Effector memory CD4-positive, alpha-beta T cell (primary cell): Measurements from ENCODE around the gene ATF7.
A peak's percentile ranks its signal among the peaks of the same experiment; 100 is the strongest.
"Not testable (repeated sequence)": the region's sequence is repeated elsewhere in the genome, so short reads cannot be mapped to it uniquely, and the experiment has no call there.

Source experiments
- DNase-seq, 3 donors: peaks; one replicate each; pipeline ENCODE4 v3.0.0-alpha.2; 2020
- H3K27ac ChIP-seq: 2 replicates; pipeline ENCODE4 v1.7.0; 2013; ENCODE audit warnings: mild to moderate bottlenecking, low read length, moderate library complexity; ENCODE audit not compliant: insufficient read depth, poor library complexity, severe bottlenecking
- H3K27me3 ChIP-seq: replicated peaks from 2 replicates; pipeline ENCODE4 v1.7.0; 2013; ENCODE audit warnings: mild to moderate bottlenecking, low read length; ENCODE audit not compliant: insufficient read depth, control insufficient read depth, poor library complexity, severe bottlenecking
- H3K36me3 ChIP-seq: 2 replicates; pipeline ENCODE4 v1.7.0; 2013; ENCODE audit warnings: mild to moderate bottlenecking, low read length, moderate library complexity; ENCODE audit not compliant: control insufficient read depth, insufficient read depth
- H3K4me1 ChIP-seq: 2 replicates; pipeline ENCODE4 v1.7.0; 2013; ENCODE audit warnings: low read length, mild to moderate bottlenecking; ENCODE audit not compliant: control insufficient read depth, insufficient read depth, poor library complexity, severe bottlenecking
- H3K4me3 ChIP-seq: 2 replicates; pipeline ENCODE4 v1.7.0; 2013; ENCODE audit warnings: low read length, low read depth, mild to moderate bottlenecking; ENCODE audit not compliant: insufficient read depth, poor library complexity, severe bottlenecking
- H3K9me3 ChIP-seq: 2 replicates; pipeline ENCODE4 v1.7.0; 2013; ENCODE audit warnings: mild to moderate bottlenecking, low read length, moderate library complexity; ENCODE audit not compliant: control insufficient read depth

Gene ATF7

DNA sequence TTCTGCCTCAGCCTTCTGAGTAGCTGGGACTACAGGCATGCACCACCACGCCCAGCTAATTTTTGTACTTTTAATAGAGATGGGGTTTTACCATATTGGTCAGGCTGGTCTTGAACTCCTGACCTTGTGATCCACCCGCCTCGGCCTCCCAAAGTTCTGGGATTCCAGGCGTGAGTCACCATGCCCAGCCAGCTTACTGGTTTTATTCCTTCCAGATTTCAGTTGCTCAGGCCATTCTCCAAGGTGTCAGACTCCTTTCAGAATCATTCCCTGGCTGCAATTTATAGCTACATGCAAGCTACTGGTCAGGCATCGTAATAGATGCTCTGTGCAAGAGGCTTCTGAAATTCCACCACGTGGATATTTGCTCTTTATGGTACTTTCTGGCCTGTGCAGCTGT lies 144.7 kb downstream of the ATF7 start:
- not testable (repeated sequence) for DNase-seq, H3K27me3 ChIP-seq, H3K27ac ChIP-seq, H3K4me1 ChIP-seq, H3K4me3 ChIP-seq, H3K9me3 ChIP-seq
- peaks cover 80% of the 10 kb centered on the region for H3K36me3 ChIP-seq

DNA sequence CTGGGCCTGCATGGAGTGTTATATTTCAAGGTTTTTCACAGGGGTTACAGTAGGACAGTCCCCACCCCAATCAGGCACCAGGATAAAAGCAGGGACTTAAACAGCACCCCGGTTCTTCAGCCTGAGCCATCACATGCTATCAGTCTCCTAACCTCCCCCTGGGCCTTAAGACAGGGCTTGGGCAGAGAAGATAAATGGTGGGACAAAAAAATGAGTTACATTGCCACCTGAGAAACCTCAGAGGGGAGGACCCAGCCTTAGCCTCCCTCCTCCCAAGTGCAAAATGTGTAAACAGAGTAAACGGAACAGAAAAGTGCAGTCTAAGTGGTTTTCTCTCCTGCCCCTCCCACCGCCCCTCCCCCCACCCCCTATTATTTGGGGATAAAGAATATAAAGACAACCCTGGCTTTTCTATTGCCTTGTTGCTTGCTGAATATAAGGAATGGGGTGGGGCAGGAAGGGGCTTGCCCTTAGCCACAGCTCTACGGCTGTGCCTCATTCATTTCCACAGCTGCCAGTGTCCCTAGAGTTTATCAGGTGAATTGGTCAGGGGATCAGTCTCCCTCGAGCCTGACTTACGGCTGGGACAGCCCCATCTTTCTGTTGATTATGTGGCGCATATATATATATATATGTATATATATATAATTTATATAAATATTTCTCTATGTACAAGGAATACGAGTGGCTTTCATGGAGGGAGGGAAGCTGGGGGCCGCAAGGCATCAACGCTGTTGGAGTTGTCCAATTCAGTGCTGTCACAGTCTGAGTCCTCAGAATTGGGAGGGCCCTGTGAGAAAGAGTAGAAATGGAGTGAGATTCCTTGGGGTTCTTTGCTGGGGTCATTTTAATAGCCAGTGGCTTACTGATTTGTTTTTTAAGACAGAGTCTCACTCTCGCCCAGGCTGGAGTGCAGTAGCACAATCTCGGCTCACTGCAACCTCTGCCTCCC lies 145.4 kb downstream of the ATF7 start:
- Histone ChIP-seq H3K4me3 (no peak overlapping the region), H3K36me3 (peaks cover 87% of the 10 kb centered on the region), H3K4me1 (no peaks in the 10 kb centered on the region), H3K9me3 (no peaks in the 10 kb centered on the region), H3K27ac (no peak overlapping the region), H3K27me3 (no peaks in the 10 kb centered on the region)
- DNase-seq: no peak

DNA sequence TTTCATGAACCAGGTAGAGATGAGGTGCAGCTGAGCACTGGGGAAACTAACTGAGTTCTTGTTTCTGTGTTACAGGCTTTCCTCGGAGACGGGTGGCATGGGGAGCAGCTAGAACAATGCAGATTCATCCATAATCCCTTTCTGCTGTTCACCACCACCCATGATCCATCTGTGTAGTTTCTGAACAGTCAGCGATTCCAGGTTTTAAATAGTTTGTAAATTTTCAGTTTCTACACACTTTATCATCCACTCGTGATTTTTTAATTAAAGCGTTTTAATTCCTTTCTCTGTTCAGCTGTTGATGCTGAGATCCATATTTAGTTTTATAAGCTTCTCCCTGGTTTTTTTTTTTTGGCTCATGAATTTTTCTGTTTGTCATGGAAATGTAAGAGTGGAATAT lies 146.9 kb downstream of the ATF7 start:
- Histone ChIP-seq H3K9me3 (no peaks in the 10 kb centered on the region), H3K4me1 (peaks cover 5% of the 10 kb centered on the region), H3K4me3 (no peak overlapping the region), H3K27ac (no peak overlapping the region), H3K36me3 (peaks cover 91% of the 10 kb centered on the region), H3K27me3 (no peaks in the 10 kb centered on the region)
- DNase-seq: no peak

DNA sequence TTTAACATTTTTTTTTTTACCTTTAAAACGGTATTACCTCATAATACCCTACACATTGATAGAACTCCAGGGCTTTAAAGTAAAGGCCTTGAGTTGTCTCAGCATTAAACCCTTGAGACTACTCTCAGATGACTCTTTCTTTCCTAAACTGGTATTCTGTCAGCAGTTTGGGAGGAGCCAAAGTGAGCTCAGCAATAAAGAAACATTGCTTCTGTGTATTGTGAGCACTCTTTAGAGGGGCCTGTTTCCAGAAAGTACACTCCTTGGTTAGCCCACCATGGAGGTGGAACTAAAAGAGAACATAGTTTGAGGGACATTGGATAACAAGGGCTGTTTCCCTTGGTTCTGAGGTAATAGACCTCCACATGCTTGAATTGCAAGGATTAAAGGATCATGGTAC lies 147.3 kb downstream of the ATF7 start:
- DNase-seq: no peak
- Histone ChIP-seq H3K9me3 (no peaks in the 10 kb centered on the region), H3K36me3 (peaks cover 91% of the 10 kb centered on the region), H3K4me1 (peaks cover 5% of the 10 kb centered on the region), H3K27ac (no peak overlapping the region), H3K27me3 (no peaks in the 10 kb centered on the region), H3K4me3 (no peak overlapping the region)

DNA sequence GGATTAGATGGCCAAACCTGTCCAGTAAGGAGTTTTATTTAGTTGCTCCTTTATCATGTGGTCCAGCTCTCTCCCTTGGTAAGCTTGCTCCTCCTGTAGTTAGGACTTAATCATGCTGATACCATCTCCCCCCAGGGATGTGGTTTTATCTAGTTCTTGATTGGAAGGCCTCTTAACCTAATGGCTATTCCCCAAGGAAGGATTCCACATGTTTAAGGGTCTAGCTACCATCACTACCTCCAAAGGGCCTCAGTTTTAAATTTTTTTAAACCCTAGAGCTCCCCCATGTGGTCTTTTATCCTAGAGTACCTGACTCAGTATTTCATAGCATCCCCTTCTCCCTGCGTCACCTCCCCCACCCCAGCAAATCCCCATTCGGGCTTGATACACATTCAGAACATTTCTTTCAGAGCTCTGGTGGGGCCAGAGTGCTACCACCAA lies 149.4 kb downstream of the ATF7 start:
- Histone ChIP-seq H3K9me3 (no peaks in the 10 kb centered on the region), H3K4me3 (no peak overlapping the region), H3K27me3 (no peaks in the 10 kb centered on the region), H3K27ac (no peak overlapping the region), H3K4me1 (peaks cover 12% of the 10 kb centered on the region), H3K36me3 (peaks cover 89% of the 10 kb centered on the region)
- DNase-seq: no peak

DNA sequence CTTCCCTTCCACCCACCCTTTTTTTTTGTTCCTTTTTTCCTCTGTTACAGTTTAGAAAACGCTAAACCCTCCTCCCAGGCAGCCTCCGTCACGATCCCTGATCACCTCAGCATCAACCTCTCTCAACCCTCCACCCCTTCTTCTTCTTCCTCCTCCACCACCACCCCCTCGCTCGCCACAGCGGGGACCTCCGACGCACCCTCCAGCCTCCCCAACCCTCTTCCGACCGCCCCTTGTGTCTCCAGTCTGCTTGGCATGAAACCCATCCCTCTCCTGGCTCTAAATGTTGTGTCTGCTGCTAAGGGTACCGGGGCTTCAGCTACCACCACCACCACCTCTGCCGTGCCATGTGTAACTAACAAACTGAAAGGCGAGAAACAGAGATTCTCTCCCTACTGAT lies 151.4 kb downstream of the ATF7 start:
- H3K36me3 ChIP-seq: peaks cover 90% of the 10 kb centered on the region
- no peak for DNase-seq
- H3K9me3 ChIP-seq: no peaks in the 10 kb centered on the region
- peak overlapping the region; percentile 34 for H3K27ac ChIP-seq
- no peaks in the 10 kb centered on the region for H3K27me3 ChIP-seq
- H3K4me1 ChIP-seq: peaks cover 12% of the 10 kb centered on the region
- no peak overlapping the region for H3K4me3 ChIP-seq

DNA sequence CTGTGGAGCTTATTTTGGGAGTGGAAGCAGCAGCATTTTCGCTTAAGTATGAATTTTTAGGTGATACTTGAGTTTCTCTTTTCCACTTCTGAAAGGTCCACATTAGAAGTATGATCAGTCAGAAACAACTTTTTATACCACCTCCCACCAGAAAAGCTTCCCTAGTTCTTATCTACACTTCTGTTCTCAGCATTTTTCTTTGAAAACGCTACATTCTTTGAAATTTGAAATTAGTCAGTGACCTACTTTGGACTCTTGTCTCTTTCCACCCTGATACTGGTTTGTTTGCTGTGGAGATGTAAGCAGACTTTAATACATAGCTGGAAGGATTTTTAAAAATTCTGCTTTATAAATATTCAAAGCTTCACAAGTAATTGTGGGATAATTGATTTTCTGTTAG lies 152.1 kb downstream of the ATF7 start:
- no peaks in the 10 kb centered on the region for H3K9me3 ChIP-seq
- no peak overlapping the region for H3K4me3 ChIP-seq
- peaks cover 12% of the 10 kb centered on the region for H3K4me1 ChIP-seq
- no peak for DNase-seq
- H3K27me3 ChIP-seq: no peaks in the 10 kb centered on the region
- H3K36me3 ChIP-seq: peaks cover 90% of the 10 kb centered on the region
- H3K27ac ChIP-seq: peak overlapping the region; percentile 34

DNA sequence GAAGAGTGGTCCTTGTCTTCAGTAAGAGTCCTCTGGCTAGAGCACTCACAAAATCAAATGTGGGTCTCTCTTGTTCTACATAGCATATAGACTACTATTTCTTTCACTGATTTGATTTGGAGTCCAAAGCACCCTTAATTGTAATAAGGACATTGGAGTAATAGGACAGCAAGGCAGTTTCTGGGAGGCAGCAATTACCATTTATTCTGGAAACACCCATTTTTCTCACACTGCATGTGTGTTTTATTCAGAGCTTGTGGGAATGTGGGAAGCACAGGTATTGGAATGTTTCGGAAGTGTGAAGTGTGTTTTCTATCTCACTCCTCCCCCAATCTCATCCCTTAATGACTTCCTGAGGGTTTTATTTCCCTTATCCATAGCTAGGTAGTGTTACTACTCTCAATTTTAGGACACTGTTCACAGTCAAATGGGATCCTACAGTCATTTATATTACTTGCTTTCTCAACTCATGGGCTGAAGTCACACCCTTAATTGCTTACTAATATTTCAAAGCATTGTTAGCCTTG lies 154.1 kb downstream of the ATF7 start:
- DNase-seq: no peak
- Histone ChIP-seq H3K27ac (no peak overlapping the region), H3K4me3 (no peak overlapping the region), H3K36me3 (peaks cover 95% of the 10 kb centered on the region), H3K27me3 (no peaks in the 10 kb centered on the region), H3K9me3 (no peaks in the 10 kb centered on the region), H3K4me1 (peaks cover 12% of the 10 kb centered on the region)

DNA sequence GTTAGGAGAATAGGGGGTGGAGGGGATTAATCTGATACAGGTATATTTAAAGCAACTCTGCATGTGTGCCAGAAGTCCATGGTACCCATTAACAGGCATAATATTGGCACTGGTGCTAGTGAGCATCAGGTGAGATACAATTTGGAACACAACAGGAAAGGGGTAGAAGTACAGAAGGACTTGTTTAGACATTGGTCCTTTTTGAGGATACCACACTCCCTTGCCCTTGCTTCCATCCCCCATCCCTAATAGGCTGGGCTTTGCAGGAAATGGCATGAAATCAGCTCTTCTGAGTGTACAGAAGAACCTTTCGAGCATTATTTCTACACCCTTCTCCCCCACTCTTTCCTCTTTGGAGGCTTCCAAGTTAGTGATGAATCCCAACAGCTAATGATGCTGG lies 157.9 kb downstream of the ATF7 start:
- H3K27ac ChIP-seq: no peak overlapping the region
- peaks cover under 1% of the 10 kb centered on the region for H3K4me1 ChIP-seq
- no peak overlapping the region for H3K4me3 ChIP-seq
- no peaks in the 10 kb centered on the region for H3K9me3 ChIP-seq
- H3K36me3 ChIP-seq: peaks cover 95% of the 10 kb centered on the region
- DNase-seq: no peak
- no peaks in the 10 kb centered on the region for H3K27me3 ChIP-seq

DNA sequence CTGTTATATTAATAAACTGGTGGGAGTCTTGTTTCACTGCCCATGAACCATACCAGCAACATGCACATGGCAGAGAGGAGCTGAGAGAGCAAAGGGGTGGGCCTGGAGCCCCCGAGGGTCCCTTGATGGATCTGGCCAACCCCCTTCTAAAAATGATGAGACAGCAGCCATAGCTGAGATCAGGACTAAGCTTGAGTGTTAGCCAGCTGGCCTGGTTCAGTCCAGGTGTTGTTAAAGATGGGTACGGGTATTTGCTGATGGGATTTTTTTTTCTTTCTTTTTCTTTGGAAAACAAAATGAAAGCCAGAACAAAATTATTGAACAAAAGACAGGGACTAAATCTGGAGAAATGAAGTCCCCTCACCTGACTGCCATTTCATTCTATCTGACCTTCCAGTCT lies 158.3 kb downstream of the ATF7 start:
- Histone ChIP-seq H3K27me3 (no peaks in the 10 kb centered on the region), H3K9me3 (no peaks in the 10 kb centered on the region), H3K27ac (no peak overlapping the region), H3K4me3 (no peak overlapping the region), H3K36me3 (peaks cover 95% of the 10 kb centered on the region), H3K4me1 (no peaks in the 10 kb centered on the region)
- DNase-seq: no peak
